SK-N-SH (cell line): ENCODE data around the gene PIAS4. TPM values are rescaled to one million over a fixed set of nuclear protein-coding genes. Genes with fewer than 3 reads are reported as not detected.

Source experiments
- CTCF ChIA-PET: fragments of 300-600, 350-600 bp; formaldehyde crosslinking; extraction: SDS; loops from one replicate; lab custom pipeline; 2021; lab: Yijun Ruan, JAX
- POLR2A ChIA-PET: fragments of 350-600 bp; sonication (Branson Sonifier 250); formaldehyde crosslinking; extraction: SDS; loops from one replicate; lab custom pipeline; 2020; ENCODE audit warnings: antibody characterized with exemption, inconsistent platforms; lab: Yijun Ruan, JAX
- DNase-seq: peaks from one replicate; pipeline ENCODE4 v3.0.0; 2012
- H2AFZ ChIP-seq: fragments of 200-600 bp; sonication (generic); 2 replicates; pipeline ENCODE4 v1.8.1; 2016; ENCODE audit warnings: antibody characterized with exemption, mild to moderate bottlenecking, low read depth
- H3F3A ChIP-seq: fragments of 200-600 bp; sonication (generic); replicated peaks from 2 replicates; pipeline ENCODE3; 2016; ENCODE audit warnings: antibody characterized with exemption, mild to moderate bottlenecking; ENCODE audit not compliant: insufficient read depth
- H3K27ac ChIP-seq, 2 experiments: fragments of 200-500 bp in 1 of 2; fragments of 200-600 bp in 1 of 2; sonication (Bioruptor generic) in 1 of 2; sonication (generic), shearing (Covaris generic) in 1 of 2; 2 replicates each; pipeline versions ENCODE4 v1.5.1 to v1.6.1; 2014 to 2016; ENCODE audit warnings: low read depth in 2 of 2, inconsistent platforms in 1 of 2, low read length in 1 of 2, mild to moderate bottlenecking in 1 of 2, mixed read lengths in 1 of 2
- H3K27me3 ChIP-seq: fragments of 200-600 bp; sonication (generic), shearing (Covaris generic); 2 replicates; pipeline ENCODE4 v1.6.1; 2016; ENCODE audit warnings: mixed run types; ENCODE audit not compliant: insufficient read depth
- H3K36me3 ChIP-seq, 2 experiments: fragments of 200-500 bp in 1 of 2; fragments of 200-600 bp in 1 of 2; sonication (Bioruptor generic) in 1 of 2; sonication (generic) in 1 of 2; replicated peaks in 1 of 2; 2 replicates each; pipeline versions ENCODE3 to v1.5.1; 2014 to 2016; ENCODE audit warnings: low read length in 1 of 2, mild to moderate bottlenecking in 1 of 2; ENCODE audit not compliant: insufficient read depth in 2 of 2, control insufficient read depth in 1 of 2
- H3K4me1 ChIP-seq, 2 experiments: fragments of 200-500 bp in 1 of 2; fragments of 200-600 bp in 1 of 2; sonication (Bioruptor generic) in 1 of 2; sonication (generic), shearing (Covaris generic) in 1 of 2; 2 replicates each; pipeline versions ENCODE4 v1.5.1 to v1.6.1; 2014 to 2016; ENCODE audit warnings: low read depth in 1 of 2, low read length in 1 of 2, mixed run types in 1 of 2; ENCODE audit not compliant: insufficient read depth in 2 of 2, control insufficient read depth in 1 of 2
- H3K4me2 ChIP-seq: fragments of 200-600 bp; sonication (generic), shearing (Covaris generic); 2 replicates; pipeline ENCODE4 v1.6.1; 2017; ENCODE audit warnings: mixed run types
- H3K4me3 ChIP-seq, 2 experiments: fragments of 200-500 bp in 1 of 2; fragments of 200-600 bp in 1 of 2; sonication (Bioruptor generic) in 1 of 2; sonication (generic), shearing (Covaris generic) in 1 of 2; 2 replicates each; pipeline versions ENCODE4 v1.5.1 to v1.8.1; 2014 to 2016; ENCODE audit warnings: low read depth in 2 of 2, inconsistent platforms in 1 of 2, low read length in 1 of 2, mild to moderate bottlenecking in 1 of 2, mixed read lengths in 1 of 2, moderate library complexity in 1 of 2
- H3K79me2 ChIP-seq: fragments of 200-600 bp; sonication (generic); 2 replicates; pipeline ENCODE4 v1.8.1; 2017; ENCODE audit warnings: mild to moderate bottlenecking; ENCODE audit not compliant: insufficient read depth
- H3K9ac ChIP-seq: fragments of 200-600 bp; sonication (generic); 2 replicates; pipeline ENCODE4 v1.6.1; 2017; ENCODE audit warnings: mixed run types
- H3K9me2 ChIP-seq: fragments of 200-600 bp; sonication (generic); 2 replicates; pipeline ENCODE4 v1.6.1; 2017; ENCODE audit warnings: mixed run types
- H3K9me3 ChIP-seq: fragments of 200-600 bp; sonication (generic); 2 replicates; pipeline ENCODE4 v1.6.1; 2017; ENCODE audit warnings: mixed run types, mild to moderate bottlenecking, moderate library complexity
- H4K20me1 ChIP-seq: fragments of 200-600 bp; sonication (generic); 2 replicates; pipeline ENCODE4 v1.6.1; 2017; ENCODE audit warnings: mild to moderate bottlenecking, mixed run types; ENCODE audit not compliant: insufficient read depth
- CHD2 ChIP-seq: fragments of 150-350 bp; IDR thresholded peaks from 2 replicates; pipeline ENCODE4 v1.6.1; 2018; ENCODE audit warnings: low read length; ENCODE audit not compliant: partially characterized antibody
- CTCF ChIP-seq: fragments of 200-600 bp; sonication (generic); IDR thresholded peaks from 2 replicates; pipeline ENCODE4 v1.6.1; 2017; ENCODE audit warnings: antibody characterized with exemption, mild to moderate bottlenecking, moderate library complexity
- EZH2phosphoT487 ChIP-seq: fragments of 200-600 bp; sonication (generic); IDR thresholded peaks from 2 replicates; pipeline ENCODE4 v1.6.1; 2017; ENCODE audit warnings: low read depth, mixed run types, mild to moderate bottlenecking, antibody characterized with exemption, moderate library complexity, borderline replicate concordance
- FOSL2 ChIP-seq: IDR thresholded peaks from 2 replicates; pipeline ENCODE4 v1.4.0; 2012; ENCODE audit warnings: low read depth, mild to moderate bottlenecking, moderate library complexity, borderline replicate concordance
- FOXM1 ChIP-seq: IDR thresholded peaks from 2 replicates; pipeline ENCODE4 v1.4.0; 2012; ENCODE audit warnings: low read depth, mild to moderate bottlenecking
- GABPA ChIP-seq: IDR thresholded peaks from 2 replicates; pipeline ENCODE4 v1.4.0; 2012; ENCODE audit warnings: low read depth, mild to moderate bottlenecking
- GATA2 ChIP-seq: sonication (generic); formaldehyde crosslinking; IDR thresholded peaks from 2 replicates; pipeline ENCODE4 v1.5.0; 2020; ENCODE audit warnings: mild to moderate bottlenecking, missing genetic modification reagents
- JUND ChIP-seq: IDR thresholded peaks from 2 replicates; pipeline ENCODE4 v1.4.0; 2012
- MEF2A ChIP-seq: IDR thresholded peaks from 2 replicates; pipeline ENCODE4 v1.4.0; 2012; ENCODE audit warnings: low read depth, borderline replicate concordance
- MXI1 ChIP-seq: IDR thresholded peaks from 2 replicates; pipeline ENCODE4 v1.6.1; 2012; ENCODE audit warnings: mild to moderate bottlenecking, low read depth, low read length, improper control_type of control experiment
- NFIC ChIP-seq: IDR thresholded peaks from 2 replicates; pipeline ENCODE4 v1.4.0; 2012; ENCODE audit warnings: borderline replicate concordance
- POLR2AphosphoS5 ChIP-seq: IDR thresholded peaks from 2 replicates; pipeline ENCODE4 v1.6.1; 2012; ENCODE audit warnings: low read depth, low read length
- RAD21 ChIP-seq: IDR thresholded peaks from 2 replicates; pipeline ENCODE4 v1.6.1; 2012; ENCODE audit warnings: mild to moderate bottlenecking, low read length
- REST ChIP-seq: IDR thresholded peaks from 2 replicates; pipeline ENCODE4 v1.6.1; 2012; ENCODE audit warnings: mild to moderate bottlenecking, low read depth, low read length, moderate library complexity
- SIN3A ChIP-seq: IDR thresholded peaks from 2 replicates; pipeline ENCODE4 v1.6.1; 2012; ENCODE audit warnings: low read depth, mild to moderate bottlenecking, low read length, moderate library complexity, borderline replicate concordance
- TAF1 ChIP-seq: IDR thresholded peaks from 2 replicates; pipeline ENCODE4 v1.6.1; 2012; ENCODE audit warnings: low read depth, mild to moderate bottlenecking, low read length, moderate library complexity, borderline replicate concordance
- TEAD4 ChIP-seq: IDR thresholded peaks from 2 replicates; pipeline ENCODE4 v1.4.0; 2012; ENCODE audit warnings: mild to moderate bottlenecking, borderline replicate concordance; ENCODE audit not compliant: insufficient read depth
- WGBS: methylation state at CpG from one replicate; pipeline ENCODE4 v1.1.6; 2017; ENCODE audit warnings: low lambda C conversion rate; 5-methylcytosine and 5-hydroxymethylcytosine counted together
- polyA plus RNA-seq, 3 experiments: library from polyadenylated mRNA; depleted of rRNA; stranded (reverse); fragments of >200 nt; gene quantifications; 2 replicates each; pipeline ENCODE4 v1.2.3, GENCODE V29; 2012
- TF ChIP-seq, protein P1 (sequence below): fragments of 150-350 bp; IDR thresholded peaks from 2 replicates; pipeline ENCODE4 v1.6.1; 2016; ENCODE audit warnings: mild to moderate bottlenecking, low read depth, low read length
- TF ChIP-seq, protein P2 (sequence below): IDR thresholded peaks from 2 replicates; pipeline ENCODE4; 2012
- TF ChIP-seq, protein P3 (sequence below): fragments of 150-350 bp; IDR thresholded peaks from 2 replicates; pipeline ENCODE4 v1.6.1; 2017; ENCODE audit warnings: antibody characterized with exemption, low read length, low read depth, borderline replicate concordance

Gene PIAS4
- polyA plus RNA-seq, 1 of the 3 experiments (the other 2 are of a cell fraction), result 14.1 TPM

GRCh38 chr19:4083677-4084546 is 76.4 kb downstream of the PIAS4 start (continued):
- TF ChIP-seq REST (no peak), NFIC (no peak), MXI1 (no peak)

DNA sequence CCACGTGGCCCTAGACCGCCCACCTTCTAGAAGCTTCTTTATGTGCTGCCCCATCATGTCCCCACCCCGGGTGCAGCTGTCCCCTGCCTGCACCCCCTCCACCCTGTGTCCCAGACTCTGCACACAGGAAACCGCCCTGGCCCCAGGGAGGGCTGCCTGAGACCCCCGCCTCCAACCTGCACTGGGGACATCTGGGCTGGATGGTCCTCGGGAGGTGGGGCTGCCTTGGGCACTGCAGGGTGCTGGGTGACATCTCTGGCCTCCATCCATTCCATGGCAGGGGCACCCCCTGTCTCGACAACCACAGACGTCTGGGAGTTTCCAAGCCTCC is 77.0 kb downstream of the PIAS4 start:
- no peaks in the 10 kb centered on the region for H3K9me2 ChIP-seq
- no peak overlapping the region for H3K4me2 ChIP-seq
- no peak for TF ChIP-seq MEF2A
- no peak for TF ChIP-seq GABPA
- TF ChIP-seq CHD2, result no peak
- TF ChIP-seq NFIC, result no peak
- no peak for TF ChIP-seq TAF1
- TF ChIP-seq GATA2 (CRISPR knock-in tag), result no peak
- TF ChIP-seq CTCF, result no peak
- no peak for TF ChIP-seq RAD21
- no peak for TF ChIP-seq SIN3A
- TF ChIP-seq JUND, result no peak
- no peak for TF ChIP-seq FOSL2
- TF ChIP-seq FOXM1, result no peak
- TF ChIP-seq, protein P1, sequence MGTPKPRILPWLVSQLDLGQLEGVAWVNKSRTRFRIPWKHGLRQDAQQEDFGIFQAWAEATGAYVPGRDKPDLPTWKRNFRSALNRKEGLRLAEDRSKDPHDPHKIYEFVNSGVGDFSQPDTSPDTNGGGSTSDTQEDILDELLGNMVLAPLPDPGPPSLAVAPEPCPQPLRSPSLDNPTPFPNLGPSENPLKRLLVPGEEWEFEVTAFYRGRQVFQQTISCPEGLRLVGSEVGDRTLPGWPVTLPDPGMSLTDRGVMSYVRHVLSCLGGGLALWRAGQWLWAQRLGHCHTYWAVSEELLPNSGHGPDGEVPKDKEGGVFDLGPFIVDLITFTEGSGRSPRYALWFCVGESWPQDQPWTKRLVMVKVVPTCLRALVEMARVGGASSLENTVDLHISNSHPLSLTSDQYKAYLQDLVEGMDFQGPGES, result no peak
- no peak for TF ChIP-seq POLR2AphosphoS5
- TF ChIP-seq EZH2phosphoT487, result no peak
- no peak for TF ChIP-seq TEAD4
- TF ChIP-seq, protein P2, sequence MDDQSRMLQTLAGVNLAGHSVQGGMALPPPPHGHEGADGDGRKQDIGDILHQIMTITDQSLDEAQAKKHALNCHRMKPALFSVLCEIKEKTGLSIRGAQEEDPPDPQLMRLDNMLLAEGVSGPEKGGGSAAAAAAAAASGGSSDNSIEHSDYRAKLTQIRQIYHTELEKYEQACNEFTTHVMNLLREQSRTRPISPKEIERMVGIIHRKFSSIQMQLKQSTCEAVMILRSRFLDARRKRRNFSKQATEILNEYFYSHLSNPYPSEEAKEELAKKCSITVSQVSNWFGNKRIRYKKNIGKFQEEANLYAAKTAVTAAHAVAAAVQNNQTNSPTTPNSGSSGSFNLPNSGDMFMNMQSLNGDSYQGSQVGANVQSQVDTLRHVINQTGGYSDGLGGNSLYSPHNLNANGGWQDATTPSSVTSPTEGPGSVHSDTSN, result no peak
- TF ChIP-seq, protein P3, sequence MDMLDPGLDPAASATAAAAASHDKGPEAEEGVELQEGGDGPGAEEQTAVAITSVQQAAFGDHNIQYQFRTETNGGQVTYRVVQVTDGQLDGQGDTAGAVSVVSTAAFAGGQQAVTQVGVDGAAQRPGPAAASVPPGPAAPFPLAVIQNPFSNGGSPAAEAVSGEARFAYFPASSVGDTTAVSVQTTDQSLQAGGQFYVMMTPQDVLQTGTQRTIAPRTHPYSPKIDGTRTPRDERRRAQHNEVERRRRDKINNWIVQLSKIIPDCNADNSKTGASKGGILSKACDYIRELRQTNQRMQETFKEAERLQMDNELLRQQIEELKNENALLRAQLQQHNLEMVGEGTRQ, result no peak
- H3F3A ChIP-seq, result no peaks in the 10 kb centered on the region
- ChIA-PET CTCF (no interaction called here), POLR2A (no interaction called here)
- H2AFZ ChIP-seq, result no peak overlapping the region
- H3K4me3 ChIP-seq, result no peak overlapping the region
- H3K36me3 ChIP-seq, result peaks cover 0 to 2% of the 10 kb centered on the region in 2 experiments
- WGBS, result 67% methylated on average over 7 of the region's 8 CpGs
- H4K20me1 ChIP-seq, result no peaks in the 10 kb centered on the region
- no peak overlapping the region for H3K27ac ChIP-seq
- no peaks in the 10 kb centered on the region for H3K4me1 ChIP-seq
- no peak overlapping the region for H3K9ac ChIP-seq
- no peaks in the 10 kb centered on the region for H3K27me3 ChIP-seq
- H3K9me3 ChIP-seq, result no peaks in the 10 kb centered on the region
- DNase-seq, result no peak
- H3K79me2 ChIP-seq, result no peaks in the 10 kb centered on the region
